GM23338 (cell line): ENCODE data around the gene JAKMIP1.

Source experiments
- EZH2 ChIP-seq: fragments of 200-600 bp; sonication (generic); IDR thresholded peaks from one replicate; pipeline ENCODE4 v1.8.0; 2017; ENCODE audit warnings: antibody characterized with exemption, mild to moderate bottlenecking, low read depth; ENCODE audit not compliant: unreplicated experiment
- POLR2AphosphoS5 ChIP-seq: IDR thresholded peaks from 2 replicates; pipeline ENCODE4 v1.6.1; 2016; ENCODE audit warnings: antibody characterized with exemption, low read depth
- TF ChIP-seq, protein P1 (sequence below), 2 experiments: fragments of 200-600 bp in 1 of 2; sonication (generic) in 1 of 2; conservative IDR thresholded peaks; 2 replicates each; pipeline versions ENCODE4 v1.5.1 to v1.6.1; 2016 to 2017; ENCODE audit warnings: antibody characterized with exemption in 2 of 2, low read depth in 2 of 2, mild to moderate bottlenecking in 2 of 2, moderate library complexity in 1 of 2
- TF ChIP-seq, protein P2 (sequence below): IDR thresholded peaks from 2 replicates; pipeline ENCODE4 v1.6.1; 2016; ENCODE audit warnings: antibody characterized with exemption

DNA sequence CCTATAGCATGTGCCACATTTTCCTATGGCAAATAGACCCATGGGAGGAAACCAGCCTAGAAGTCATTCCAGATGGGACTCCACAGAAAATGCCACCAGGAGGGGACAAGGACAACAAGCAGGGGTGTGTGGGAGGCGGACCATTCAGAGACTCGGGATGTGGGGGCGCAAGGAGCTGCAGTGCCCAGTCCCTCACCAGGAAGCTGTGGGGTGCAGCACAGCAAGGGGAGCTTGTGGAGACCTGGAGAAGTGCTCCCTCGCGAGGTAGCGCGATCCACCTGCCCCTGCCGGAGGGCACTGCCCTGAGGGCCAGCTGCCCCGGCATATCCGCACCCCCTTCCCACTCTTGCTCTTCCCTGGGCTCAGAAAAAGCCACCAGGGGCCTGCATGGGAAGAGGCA, 136.7 kb downstream of the JAKMIP1 start:
- TF ChIP-seq, protein P1, sequence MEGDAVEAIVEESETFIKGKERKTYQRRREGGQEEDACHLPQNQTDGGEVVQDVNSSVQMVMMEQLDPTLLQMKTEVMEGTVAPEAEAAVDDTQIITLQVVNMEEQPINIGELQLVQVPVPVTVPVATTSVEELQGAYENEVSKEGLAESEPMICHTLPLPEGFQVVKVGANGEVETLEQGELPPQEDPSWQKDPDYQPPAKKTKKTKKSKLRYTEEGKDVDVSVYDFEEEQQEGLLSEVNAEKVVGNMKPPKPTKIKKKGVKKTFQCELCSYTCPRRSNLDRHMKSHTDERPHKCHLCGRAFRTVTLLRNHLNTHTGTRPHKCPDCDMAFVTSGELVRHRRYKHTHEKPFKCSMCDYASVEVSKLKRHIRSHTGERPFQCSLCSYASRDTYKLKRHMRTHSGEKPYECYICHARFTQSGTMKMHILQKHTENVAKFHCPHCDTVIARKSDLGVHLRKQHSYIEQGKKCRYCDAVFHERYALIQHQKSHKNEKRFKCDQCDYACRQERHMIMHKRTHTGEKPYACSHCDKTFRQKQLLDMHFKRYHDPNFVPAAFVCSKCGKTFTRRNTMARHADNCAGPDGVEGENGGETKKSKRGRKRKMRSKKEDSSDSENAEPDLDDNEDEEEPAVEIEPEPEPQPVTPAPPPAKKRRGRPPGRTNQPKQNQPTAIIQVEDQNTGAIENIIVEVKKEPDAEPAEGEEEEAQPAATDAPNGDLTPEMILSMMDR (conservative IDR thresholded peaks at IDR 0.05; ENCODE audit: low read depth in 2 of 2): no peak
- TF ChIP-seq EZH2: no peak
- TF ChIP-seq POLR2AphosphoS5: no peak
- TF ChIP-seq, protein P2, sequence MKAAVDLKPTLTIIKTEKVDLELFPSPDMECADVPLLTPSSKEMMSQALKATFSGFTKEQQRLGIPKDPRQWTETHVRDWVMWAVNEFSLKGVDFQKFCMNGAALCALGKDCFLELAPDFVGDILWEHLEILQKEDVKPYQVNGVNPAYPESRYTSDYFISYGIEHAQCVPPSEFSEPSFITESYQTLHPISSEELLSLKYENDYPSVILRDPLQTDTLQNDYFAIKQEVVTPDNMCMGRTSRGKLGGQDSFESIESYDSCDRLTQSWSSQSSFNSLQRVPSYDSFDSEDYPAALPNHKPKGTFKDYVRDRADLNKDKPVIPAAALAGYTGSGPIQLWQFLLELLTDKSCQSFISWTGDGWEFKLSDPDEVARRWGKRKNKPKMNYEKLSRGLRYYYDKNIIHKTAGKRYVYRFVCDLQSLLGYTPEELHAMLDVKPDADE: no peak
